Activated CD4-positive, alpha-beta T cell treated with anti-CD3 and anti-CD28 coated beads, Interleukin-2, amount 10 ng/mL, durations not matched to agents 24 days and 14 days (primary cell): ENCODE data around the gene IGFBP4. TPM values are rescaled to one million over a fixed set of nuclear protein-coding genes. Genes with fewer than 3 reads are reported as not detected.

Experiments used
- DNase-seq: peaks from one replicate; pipeline ENCODE4 v3.0.0; 2022
- H3K27ac Mint-ChIP-seq: one replicate; pipeline ENCODE4 v1.8.0; 2022; ENCODE audit warnings: mild to moderate bottlenecking, mixed read lengths
- H3K27me3 Mint-ChIP-seq: one replicate; pipeline ENCODE4 v1.8.0; 2022; ENCODE audit warnings: mixed read lengths
- H3K36me3 Mint-ChIP-seq: one replicate; pipeline ENCODE4 v1.8.0; 2022; ENCODE audit warnings: low read depth, mild to moderate bottlenecking, mixed read lengths
- H3K4me1 Mint-ChIP-seq: one replicate; pipeline ENCODE4 v1.8.0; 2021; ENCODE audit warnings: mixed read lengths
- H3K4me3 Mint-ChIP-seq: one replicate; pipeline ENCODE4 v1.8.0; 2022; ENCODE audit warnings: mild to moderate bottlenecking, moderate library complexity, mixed read lengths
- H3K9me3 Mint-ChIP-seq: one replicate; pipeline ENCODE4 v1.8.0; 2021; ENCODE audit warnings: mixed read lengths
- intact Hi-C: fragments of 100-400 bp; cut with micrococcal nuclease; formaldehyde crosslinking; loops from one replicate; pipeline ENCODE4 v1.15.1; 2023
- total RNA-seq: library from RNA; stranded (reverse); gene quantifications from 2 replicates; pipeline ENCODE4 v1.2.3, GENCODE V29; 2022

The IGFBP4 gene
- total RNA-seq, 1 donor from 2014 or later, result 113 TPM

- Mint-ChIP-seq H3K27ac (no peak overlapping the region), H3K27me3 (peaks cover 4% of the 10 kb centered on the region), H3K36me3 (peaks cover 5% of the 10 kb centered on the region), H3K4me3 (no peak overlapping the region), H3K4me1 (peaks cover 9% of the 10 kb centered on the region), H3K9me3 (no peaks in the 10 kb centered on the region)
- DNase-seq, result no peak
- intact Hi-C loops, result no loop called here
Measured at GRCh38 chr17:40463122-40463550, 19.9 kb downstream of the IGFBP4 start.

GRCh38 chr17:40464392-40464855, 21.2 kb downstream of the IGFBP4 start:
- Mint-ChIP-seq H3K9me3 (no peaks in the 10 kb centered on the region), H3K27me3 (peaks cover 4% of the 10 kb centered on the region), H3K4me1 (peaks cover 4% of the 10 kb centered on the region), H3K36me3 (no peaks in the 10 kb centered on the region), H3K4me3 (no peak overlapping the region), H3K27ac (no peak overlapping the region)
- no peak for DNase-seq
- intact Hi-C loops, result no loop called here

DNA sequence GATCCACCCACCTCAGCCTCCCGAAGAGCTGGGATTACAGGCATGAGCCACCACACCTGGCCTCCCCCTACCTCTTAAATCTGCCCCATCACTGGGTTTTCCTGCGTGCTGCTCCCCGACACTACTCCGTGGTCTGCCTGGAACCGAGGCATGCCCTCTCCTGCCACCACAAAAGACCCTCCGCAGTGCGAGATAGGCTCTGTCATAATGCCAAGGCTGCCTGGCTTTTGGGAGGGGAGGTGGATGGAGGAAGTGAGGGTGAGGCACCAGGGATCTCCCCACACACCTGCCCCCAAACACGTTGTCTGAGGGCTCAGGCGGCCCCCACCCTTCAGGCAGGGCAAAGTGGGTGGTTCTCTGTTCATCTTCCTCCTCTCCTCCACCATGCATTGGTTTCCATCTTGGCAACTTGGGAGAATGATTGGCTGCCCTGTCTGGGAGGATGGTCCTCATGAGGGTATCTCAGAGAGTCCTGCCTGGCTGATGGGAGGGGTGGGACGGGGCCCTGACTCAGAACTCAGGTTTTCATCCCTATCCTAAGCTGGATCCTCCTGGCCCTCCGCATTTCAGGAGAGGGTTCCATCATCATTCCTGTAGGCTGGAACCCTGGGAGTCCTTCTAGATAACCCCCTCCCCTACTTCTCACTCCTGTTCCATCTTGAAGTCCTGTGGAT, 23.2 kb downstream of the IGFBP4 start:
- Mint-ChIP-seq H3K36me3 (no peaks in the 10 kb centered on the region), H3K9me3 (no peaks in the 10 kb centered on the region), H3K4me1 (peaks cover 4% of the 10 kb centered on the region), H3K27me3 (peaks cover 4% of the 10 kb centered on the region), H3K27ac (peak overlapping the region; percentile 25), H3K4me3 (no peak overlapping the region)
- no peak for DNase-seq
- intact Hi-C loops, result no loop called here

- intact Hi-C loops, result no loop called here
- H3K27ac Mint-ChIP-seq, result no peak overlapping the region
- H3K4me3 Mint-ChIP-seq, result no peak overlapping the region
- no peaks in the 10 kb centered on the region for H3K9me3 Mint-ChIP-seq
- DNase-seq, result no peak
- no peaks in the 10 kb centered on the region for H3K36me3 Mint-ChIP-seq
- peaks cover 4% of the 10 kb centered on the region for H3K27me3 Mint-ChIP-seq
- H3K4me1 Mint-ChIP-seq, result peaks cover 5% of the 10 kb centered on the region
Measured at GRCh38 chr17:40467281-40467867, 24.1 kb downstream of the IGFBP4 start.

DNA sequence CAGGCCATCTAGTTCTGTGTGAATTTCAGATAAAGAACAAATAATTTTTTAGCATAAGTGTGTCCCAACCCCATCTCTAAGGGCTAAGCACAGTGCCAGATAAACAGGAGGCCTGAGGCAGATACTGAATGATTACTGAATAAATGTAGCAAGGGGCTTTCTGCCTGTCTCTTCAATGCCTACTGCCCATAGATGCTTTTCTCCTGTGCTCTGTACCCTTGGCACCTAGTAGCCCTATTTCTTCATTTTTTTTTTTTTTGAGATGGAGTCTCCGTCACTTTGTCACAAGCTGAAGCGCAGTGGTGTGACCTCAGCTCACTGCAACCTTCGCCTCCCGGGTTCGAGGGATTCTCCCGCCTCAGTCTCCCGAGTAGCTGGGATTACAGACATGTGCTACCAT, 25.3 kb downstream of the IGFBP4 start:
- no peaks in the 10 kb centered on the region for H3K9me3 Mint-ChIP-seq
- no peak overlapping the region for H3K27ac Mint-ChIP-seq
- intact Hi-C loops, result no loop called here

GRCh38 chr17:40469805-40470675, 26.8 kb downstream of the IGFBP4 start:
- Mint-ChIP-seq H3K27ac (no peak overlapping the region), H3K4me1 (peaks cover 15% of the 10 kb centered on the region), H3K36me3 (no peaks in the 10 kb centered on the region), H3K27me3 (peaks cover 4% of the 10 kb centered on the region), H3K4me3 (no peak overlapping the region), H3K9me3 (no peaks in the 10 kb centered on the region)
- intact Hi-C loops, result no loop called here
- no peak for DNase-seq

More for the DNA sequence above, 25.3 kb downstream of the IGFBP4 start:
- Mint-ChIP-seq H3K4me3 (no peak overlapping the region), H3K27me3 (peaks cover 4% of the 10 kb centered on the region), H3K4me1 (peaks cover 13% of the 10 kb centered on the region), H3K36me3 (no peaks in the 10 kb centered on the region)
- DNase-seq, result no peak

- peaks cover 1% of the 10 kb centered on the region for H3K36me3 Mint-ChIP-seq
- H3K27ac Mint-ChIP-seq, result no peak overlapping the region
- no peak overlapping the region for H3K4me3 Mint-ChIP-seq
- intact Hi-C loops, result no loop called here
- DNase-seq, result no peak
- H3K4me1 Mint-ChIP-seq, result peaks cover 17% of the 10 kb centered on the region
- no peaks in the 10 kb centered on the region for H3K27me3 Mint-ChIP-seq
- H3K9me3 Mint-ChIP-seq, result no peaks in the 10 kb centered on the region
Measured at GRCh38 chr17:40470932-40471828, 27.9 kb downstream of the IGFBP4 start.

DNA sequence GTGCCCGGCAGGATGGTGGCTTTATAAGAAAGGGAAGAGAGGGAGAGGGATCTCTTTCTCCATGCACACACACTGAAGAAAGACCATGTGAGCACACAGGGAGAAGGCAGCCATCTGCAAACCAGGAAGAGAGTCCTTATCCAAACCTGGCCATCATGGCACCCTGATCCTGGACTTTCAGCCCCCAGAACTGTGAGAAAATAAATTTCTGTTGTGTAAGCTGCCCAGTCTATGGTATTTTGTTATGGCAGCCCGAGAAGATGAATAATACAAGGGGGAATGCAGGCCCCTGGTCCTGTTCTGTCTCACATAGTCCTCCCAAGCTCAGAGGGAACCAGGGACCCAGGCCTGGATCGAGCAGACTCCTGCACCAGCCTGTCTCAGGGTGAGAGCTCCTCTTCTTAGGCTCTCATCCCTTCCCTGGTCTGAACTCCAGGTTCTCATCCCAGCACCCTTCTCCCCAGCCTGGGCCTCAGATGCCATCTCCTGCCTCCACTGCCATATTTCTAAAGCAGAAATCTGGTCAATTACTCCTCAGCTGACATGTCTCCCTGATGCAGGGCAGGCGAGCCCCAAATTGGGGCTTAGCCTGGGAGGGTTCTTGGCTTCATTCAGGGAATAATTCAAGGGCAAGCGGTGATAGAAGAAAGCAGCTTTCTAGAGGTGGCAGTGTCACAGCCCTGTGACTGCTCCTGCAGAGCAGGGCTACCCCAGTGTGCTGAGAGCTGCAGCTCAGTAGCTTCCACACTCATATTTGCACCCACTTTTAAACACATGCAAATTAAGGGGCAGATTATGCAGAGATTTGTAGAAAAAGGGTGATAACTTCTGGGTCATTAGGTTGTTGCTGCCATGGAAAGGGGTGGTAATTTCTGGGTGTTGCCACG, 28.8 kb downstream of the IGFBP4 start:
- H3K36me3 Mint-ChIP-seq, result peaks cover 5% of the 10 kb centered on the region
- H3K27me3 Mint-ChIP-seq, result no peaks in the 10 kb centered on the region
- intact Hi-C loops, result no loop called here
- peaks cover 20% of the 10 kb centered on the region for H3K4me1 Mint-ChIP-seq
- no peak overlapping the region for H3K27ac Mint-ChIP-seq
- no peak overlapping the region for H3K4me3 Mint-ChIP-seq
- DNase-seq, result no peak
- H3K9me3 Mint-ChIP-seq, result no peaks in the 10 kb centered on the region

DNA sequence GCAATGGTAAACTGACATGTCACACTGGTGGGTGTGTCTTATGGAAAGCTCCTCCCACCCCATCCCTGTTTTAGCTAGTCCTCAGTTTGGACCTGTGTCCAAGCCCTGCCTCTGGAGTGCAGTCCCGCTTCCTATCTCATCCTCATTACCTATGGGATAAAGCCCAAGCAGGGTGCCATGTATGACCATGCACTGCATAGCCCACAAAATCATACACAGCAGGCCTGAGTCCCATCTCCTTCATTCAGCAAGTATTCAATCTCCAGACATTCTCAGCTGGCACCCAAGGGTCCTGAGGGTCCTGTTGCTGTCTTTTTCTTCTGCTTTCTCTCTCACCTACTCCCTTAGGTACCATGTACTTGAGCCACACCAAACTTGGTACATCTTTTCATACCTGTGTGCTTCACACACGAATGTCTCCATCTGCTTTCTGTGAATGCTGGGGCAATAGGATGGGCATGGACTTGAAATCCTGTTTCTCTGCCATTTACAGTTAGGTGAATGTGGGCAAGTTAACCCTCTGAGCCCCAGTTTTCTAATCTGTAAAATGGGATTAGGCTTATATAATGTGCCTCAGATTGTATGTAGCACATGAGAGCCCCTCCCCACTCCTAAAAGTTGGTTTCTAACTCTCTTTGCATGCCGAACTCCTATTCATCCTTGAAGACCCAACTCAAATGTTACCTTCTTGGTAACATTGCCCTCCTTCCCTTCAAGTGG, 29.6 kb downstream of the IGFBP4 start:
- intact Hi-C loops, result no loop called here
- H3K27me3 Mint-ChIP-seq, result no peaks in the 10 kb centered on the region
- H3K36me3 Mint-ChIP-seq, result peaks cover 9% of the 10 kb centered on the region
- no peaks in the 10 kb centered on the region for H3K9me3 Mint-ChIP-seq
- peaks cover 25% of the 10 kb centered on the region for H3K4me1 Mint-ChIP-seq
- DNase-seq, result no peak
- no peak overlapping the region for H3K4me3 Mint-ChIP-seq
- no peak overlapping the region for H3K27ac Mint-ChIP-seq

DNA sequence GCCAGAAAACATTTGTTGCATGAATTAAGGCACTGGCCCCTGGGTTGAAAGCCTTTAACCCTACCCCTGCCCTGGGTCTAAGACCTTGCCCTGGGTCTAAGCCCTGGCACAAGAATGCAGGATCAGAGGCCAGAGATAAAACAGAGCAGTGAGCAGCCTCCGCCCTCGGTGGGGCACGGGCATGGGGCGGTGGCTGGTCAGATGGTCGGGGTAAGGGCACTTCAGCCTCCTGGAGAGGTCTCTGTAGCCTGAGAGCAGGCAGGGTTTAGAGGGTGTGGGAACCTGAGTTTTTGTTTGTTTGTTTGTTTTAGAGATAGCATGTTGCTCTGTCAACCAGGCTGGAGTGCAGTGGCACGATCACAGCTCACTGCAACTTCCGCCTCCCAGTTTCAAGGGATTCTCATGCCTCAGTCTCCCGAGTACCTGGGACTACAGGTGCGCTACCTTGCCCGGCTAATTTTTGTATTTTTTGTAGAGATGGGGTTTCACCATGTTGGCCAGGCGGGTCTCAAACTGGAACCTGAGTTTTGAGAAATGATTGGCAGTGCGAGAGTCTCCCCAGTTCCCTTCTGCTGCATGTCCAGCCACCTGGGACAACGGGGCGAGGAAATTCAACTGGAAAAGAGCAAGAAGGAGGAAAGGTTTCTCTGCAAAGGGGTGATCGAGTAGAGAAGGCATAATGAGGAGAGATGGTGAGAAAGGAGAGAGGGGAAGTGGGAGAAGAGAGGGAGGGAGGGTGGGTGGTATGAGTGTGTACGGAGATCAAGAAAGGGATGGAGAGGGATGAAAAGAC, 30.5 kb downstream of the IGFBP4 start:
- Mint-ChIP-seq H3K4me3 (no peak overlapping the region), H3K4me1 (peaks cover 27% of the 10 kb centered on the region), H3K9me3 (no peaks in the 10 kb centered on the region), H3K27me3 (no peaks in the 10 kb centered on the region), H3K27ac (no peak overlapping the region), H3K36me3 (peaks cover 11% of the 10 kb centered on the region)
- no peak for DNase-seq
- intact Hi-C loops, result no loop called here

DNA sequence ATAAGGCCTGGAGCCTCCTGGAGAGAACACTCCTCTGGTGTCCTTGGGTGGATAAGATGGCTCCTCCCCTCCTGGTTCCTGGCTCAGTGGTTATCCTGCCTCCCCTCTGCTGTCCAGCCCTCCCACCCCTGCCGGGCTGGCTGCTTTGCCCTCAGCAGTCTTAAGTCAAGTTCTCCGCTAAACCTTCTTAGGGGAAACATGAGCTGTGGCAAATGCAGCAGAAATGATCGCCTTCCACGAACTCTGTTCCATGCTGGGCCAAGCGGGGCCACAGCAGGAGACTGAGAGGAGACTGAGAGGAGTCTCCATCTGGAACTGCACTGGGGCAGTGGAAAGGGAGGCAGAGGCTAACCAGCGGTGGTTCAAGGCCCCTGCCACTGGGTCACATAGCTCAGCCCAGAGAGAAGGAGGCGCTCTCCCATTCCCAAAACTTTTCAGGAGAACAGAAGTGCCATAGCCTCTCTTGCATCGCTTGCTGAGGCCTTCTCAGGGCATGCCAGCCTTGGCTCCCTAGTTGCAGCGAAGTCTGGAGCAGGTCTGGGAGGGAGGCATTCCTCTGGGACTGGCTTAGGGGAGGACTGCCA, 31.3 kb downstream of the IGFBP4 start:
- H3K4me1 Mint-ChIP-seq, result peaks cover 32% of the 10 kb centered on the region
- no peaks in the 10 kb centered on the region for H3K9me3 Mint-ChIP-seq
- peaks cover 15% of the 10 kb centered on the region for H3K36me3 Mint-ChIP-seq
- no peaks in the 10 kb centered on the region for H3K27me3 Mint-ChIP-seq
- intact Hi-C loops, result no loop called here
- no peak for DNase-seq
- no peak overlapping the region for H3K4me3 Mint-ChIP-seq
- H3K27ac Mint-ChIP-seq, result no peak overlapping the region
